ENCODE measurements around the gene ZNF133. TPM values are rescaled to one million over a fixed set of nuclear protein-coding genes. Genes with fewer than 3 reads are reported as not detected.

ZNF133 gene
- total and polyA plus RNA-seq, 7 donors, result 5.2 to 10.1 (median 8.4) TPM

DNA sequence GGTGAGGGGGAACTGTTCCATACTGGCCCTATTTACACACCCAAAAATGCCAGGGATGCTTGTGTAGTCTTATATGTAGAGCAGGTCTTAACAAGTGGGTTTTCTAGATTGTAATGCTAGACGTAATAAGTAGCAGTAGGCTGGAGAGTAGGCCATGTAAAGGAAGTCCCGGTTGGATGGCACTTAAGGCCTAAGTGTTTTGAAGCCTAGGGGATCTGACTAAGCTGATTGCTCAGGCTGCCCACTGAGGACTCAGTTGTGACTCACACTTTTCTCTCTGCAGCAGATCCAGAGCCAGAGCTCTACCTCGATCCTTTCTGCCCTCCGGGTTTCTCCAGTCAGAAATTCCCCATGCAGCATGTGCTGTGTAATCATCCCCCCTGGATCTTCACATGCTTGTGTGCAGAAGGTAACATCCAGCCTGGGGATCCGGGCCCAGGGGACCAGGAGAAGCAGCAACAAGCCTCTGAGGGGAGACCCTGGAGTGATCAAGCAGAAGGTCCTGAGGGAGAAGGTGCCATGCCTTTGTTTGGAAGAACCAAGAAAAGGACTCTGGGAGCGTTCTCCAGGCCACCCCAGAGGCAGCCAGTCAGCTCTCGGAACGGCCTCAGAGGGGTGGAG, 26.6 kb downstream of the ZNF133 start:
- intact Hi-C loops (cut with DNase I), result no loop called here
- WGBS, 3 donors, result 94 to 99% (median 96%) methylated on average over 8 of the region's 8 CpGs
- no peaks in the 10 kb centered on the region for H3K27me3 ChIP-seq (ENCODE audit: insufficient read depth in 3 of 3, low read length in 2 of 3)
- H3K4me1 ChIP-seq, result peaks cover 5% of the 10 kb centered on the region
- no peaks in the 10 kb centered on the region for H3K9me3 ChIP-seq
- no peak overlapping the region for H3K27ac ChIP-seq
- DNase-seq (no peak), ATAC-seq (peak in 2 of 4 donors; percentile 28 to 47)
- peaks cover 5 to 33% of the 10 kb centered on the region in 2 donors for H3K36me3 ChIP-seq (ENCODE audit: insufficient read depth in 1 of 2, low read depth in 1 of 2)
- no peak overlapping the region for H3K4me3 ChIP-seq
- TF ChIP-seq, protein P1, sequence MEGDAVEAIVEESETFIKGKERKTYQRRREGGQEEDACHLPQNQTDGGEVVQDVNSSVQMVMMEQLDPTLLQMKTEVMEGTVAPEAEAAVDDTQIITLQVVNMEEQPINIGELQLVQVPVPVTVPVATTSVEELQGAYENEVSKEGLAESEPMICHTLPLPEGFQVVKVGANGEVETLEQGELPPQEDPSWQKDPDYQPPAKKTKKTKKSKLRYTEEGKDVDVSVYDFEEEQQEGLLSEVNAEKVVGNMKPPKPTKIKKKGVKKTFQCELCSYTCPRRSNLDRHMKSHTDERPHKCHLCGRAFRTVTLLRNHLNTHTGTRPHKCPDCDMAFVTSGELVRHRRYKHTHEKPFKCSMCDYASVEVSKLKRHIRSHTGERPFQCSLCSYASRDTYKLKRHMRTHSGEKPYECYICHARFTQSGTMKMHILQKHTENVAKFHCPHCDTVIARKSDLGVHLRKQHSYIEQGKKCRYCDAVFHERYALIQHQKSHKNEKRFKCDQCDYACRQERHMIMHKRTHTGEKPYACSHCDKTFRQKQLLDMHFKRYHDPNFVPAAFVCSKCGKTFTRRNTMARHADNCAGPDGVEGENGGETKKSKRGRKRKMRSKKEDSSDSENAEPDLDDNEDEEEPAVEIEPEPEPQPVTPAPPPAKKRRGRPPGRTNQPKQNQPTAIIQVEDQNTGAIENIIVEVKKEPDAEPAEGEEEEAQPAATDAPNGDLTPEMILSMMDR (IDR thresholded peaks at IDR 0.05), result no peak

DNA sequence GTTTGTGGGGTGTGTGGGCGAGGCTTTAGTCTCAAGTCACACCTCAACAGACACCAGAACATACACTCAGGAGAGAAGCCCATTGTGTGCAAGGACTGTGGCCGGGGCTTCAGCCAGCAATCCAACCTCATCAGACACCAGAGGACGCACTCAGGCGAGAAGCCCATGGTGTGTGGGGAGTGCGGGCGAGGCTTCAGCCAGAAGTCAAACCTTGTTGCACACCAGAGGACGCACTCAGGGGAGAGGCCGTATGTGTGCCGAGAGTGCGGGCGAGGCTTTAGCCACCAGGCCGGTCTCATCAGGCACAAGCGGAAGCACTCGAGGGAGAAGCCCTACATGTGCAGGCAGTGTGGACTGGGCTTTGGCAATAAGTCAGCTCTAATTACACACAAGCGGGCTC, 27.8 kb downstream of the ZNF133 start:
- ATAC-seq (no peak), DNase-seq (no peak)
- intact Hi-C loops (cut with DNase I), result no loop called here
- Histone ChIP-seq H3K36me3 (ENCODE audit: insufficient read depth in 1 of 2, low read depth in 1 of 2) (peaks cover 5 to 33% of the 10 kb centered on the region in 2 donors), H3K4me1 (peaks cover 5% of the 10 kb centered on the region), H3K27me3 (ENCODE audit: insufficient read depth in 3 of 3, low read length in 2 of 3) (no peaks in the 10 kb centered on the region), H3K4me3 (no peak overlapping the region), H3K9me3 (no peaks in the 10 kb centered on the region), H3K27ac (no peak overlapping the region)
- WGBS, 3 donors, result 95 to 98% (median 96%) methylated on average over 15 of the region's 15 CpGs
- TF ChIP-seq, protein P1 (IDR thresholded peaks at IDR 0.05), result no peak

DNA sequence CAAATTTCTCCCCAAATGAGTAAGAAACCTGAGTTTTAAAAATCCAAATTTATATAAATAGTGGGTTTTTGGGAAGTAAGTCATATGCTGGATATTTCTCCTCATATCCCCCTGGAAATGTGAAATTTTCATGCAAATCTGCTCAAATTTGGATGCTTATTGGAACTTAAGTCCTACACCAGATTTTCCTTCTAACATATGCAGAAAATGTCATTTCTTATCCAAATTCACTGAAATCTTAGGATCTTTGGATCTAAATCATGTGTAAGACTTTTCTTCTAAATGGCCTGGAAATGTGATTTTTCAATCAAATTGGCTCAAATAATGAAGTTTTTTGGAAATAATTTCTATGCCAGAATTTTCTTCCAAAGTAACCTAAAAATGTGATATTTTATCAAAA, 33.0 kb downstream of the ZNF133 start:
- intact Hi-C loops (cut with DNase I), result no loop called here
- Histone ChIP-seq H3K9me3 (no peaks in the 10 kb centered on the region), H3K36me3 (ENCODE audit: insufficient read depth in 1 of 2, low read depth in 1 of 2) (peaks cover 5 to 16% of the 10 kb centered on the region in 2 donors), H3K27me3 (ENCODE audit: insufficient read depth in 3 of 3, low read length in 2 of 3) (no peaks in the 10 kb centered on the region), H3K4me1 (no peaks in the 10 kb centered on the region), H3K4me3 (no peak overlapping the region), H3K27ac (no peak overlapping the region)
- TF ChIP-seq, protein P1 (IDR thresholded peaks at IDR 0.05), result no peak
- DNase-seq (no peak), ATAC-seq (no peak)

DNA sequence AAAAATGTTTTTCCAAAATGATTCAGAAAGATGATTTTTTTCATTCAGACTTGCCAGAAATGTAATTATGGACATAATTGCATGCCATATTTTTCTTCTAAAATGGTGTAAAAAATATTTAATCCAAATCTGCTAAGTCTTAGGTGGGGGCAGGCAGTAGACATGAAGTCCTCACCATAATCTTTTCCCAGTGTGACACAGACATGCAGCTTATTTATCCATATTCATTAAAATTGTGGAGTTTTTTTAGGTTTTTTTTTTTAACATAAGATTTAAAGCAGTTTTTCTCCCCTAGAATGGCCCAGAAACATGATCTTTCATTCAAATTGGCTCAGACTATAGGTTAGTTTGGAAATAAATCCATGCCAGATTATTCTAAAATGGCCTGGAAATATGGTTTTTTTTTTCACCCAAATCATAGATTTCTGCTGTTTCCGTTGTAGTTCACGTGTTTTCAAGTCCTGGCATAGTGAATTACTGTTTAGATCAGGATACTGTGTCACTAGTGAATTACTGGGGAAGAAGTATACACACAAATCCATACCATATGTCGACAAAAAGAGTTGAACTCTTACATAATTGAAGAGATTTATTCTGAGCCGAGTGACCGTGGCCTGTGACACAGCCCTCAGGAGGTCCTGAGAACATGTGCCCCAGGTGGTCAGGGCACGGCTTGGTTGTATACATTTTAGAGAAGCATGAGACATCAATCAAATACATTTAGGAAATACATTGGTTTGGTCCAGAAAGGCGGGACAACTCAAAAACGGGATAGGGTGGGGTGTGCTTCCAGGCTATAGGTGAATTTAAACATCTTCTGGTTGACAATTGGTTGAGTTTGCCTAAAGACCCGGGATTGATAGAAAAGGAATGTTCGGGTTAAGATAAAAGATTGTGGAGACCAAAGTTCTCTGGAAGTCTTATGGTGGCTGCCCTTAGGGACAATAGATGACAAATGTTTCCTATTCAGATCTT, 33.9 kb downstream of the ZNF133 start:
- no peak overlapping the region for H3K27ac ChIP-seq
- H3K4me3 ChIP-seq, result no peak overlapping the region
- TF ChIP-seq, protein P1 (IDR thresholded peaks at IDR 0.05), result no peak
- no peaks in the 10 kb centered on the region for H3K4me1 ChIP-seq
- H3K27me3 ChIP-seq (ENCODE audit: insufficient read depth in 3 of 3, low read length in 2 of 3), result no peaks in the 10 kb centered on the region
- DNase-seq (no peak), ATAC-seq (no peak)
- WGBS, 3 donors, result 69 to 74% (median 71%) methylated on average over 10 of the region's 10 CpGs
- peaks cover 5% of the 10 kb centered on the region for H3K9me3 ChIP-seq
- peaks cover 0 to 6% of the 10 kb centered on the region in 2 donors for H3K36me3 ChIP-seq (ENCODE audit: insufficient read depth in 1 of 2, low read depth in 1 of 2)
- intact Hi-C loops (cut with DNase I), result no loop called here

Measured in psoas muscle (tissue), 8 donors.